ENCODE data around the gene ANKRD33. TPM values are rescaled to one million over a fixed set of nuclear protein-coding genes. Genes with fewer than 3 reads are reported as not detected.

The ANKRD33 gene
- total RNA-seq, 1 donor from 2014 or later: not detected

- H3K27ac ChIP-seq (replicated peaks): peak within 1 kb of the TSS; percentile 94
- H3K9me3 ChIP-seq (replicated peaks): peaks cover 3% of the 10 kb centered on the region
- TF ChIP-seq CTCF (IDR thresholded peaks at IDR 0.05; ENCODE audit: borderline replicate concordance): no peak
- H3K4me1 ChIP-seq: peaks cover 85% of the 10 kb centered on the region
- intact Hi-C loops (cut with micrococcal nuclease): no loop called here
- peaks cover 3% of the 10 kb centered on the region for H3K36me3 ChIP-seq
- H3K27me3 ChIP-seq (ENCODE audit: low read depth): peaks cover 31% of the 10 kb centered on the region
- peak within 1 kb of the TSS; percentile 74 for H3K4me3 ChIP-seq
- DNase-seq: peak; percentile 68
Measured at GRCh38 chr12:51907083-51907855, 19.4 kb downstream of the ANKRD33 start, which contains the start of gene ACVRL1. ACVRL1 (plus strand) TSS chr12:51907504; CDS start chr12:51912475, 4,971 bp downstream.

- no peak for TF ChIP-seq CTCF (IDR thresholded peaks at IDR 0.05; ENCODE audit: borderline replicate concordance)
- no peaks in the 10 kb centered on the region for H3K9me3 ChIP-seq (replicated peaks)
- H3K27ac ChIP-seq (replicated peaks): peak overlapping the region; percentile 94
- DNase-seq: no peak
- H3K4me3 ChIP-seq: peak overlapping the region; percentile 74
- peaks cover 6% of the 10 kb centered on the region for H3K36me3 ChIP-seq
- intact Hi-C loops (cut with micrococcal nuclease): no loop called here
- peaks cover 91% of the 10 kb centered on the region for H3K4me1 ChIP-seq
- peaks cover 31% of the 10 kb centered on the region for H3K27me3 ChIP-seq (ENCODE audit: low read depth)
Measured at GRCh38 chr12:51907856-51908425, 20.0 kb downstream of the ANKRD33 start.

- DNase-seq: no peak
- H3K4me1 ChIP-seq: peaks cover 99% of the 10 kb centered on the region
- TF ChIP-seq CTCF (IDR thresholded peaks at IDR 0.05; ENCODE audit: borderline replicate concordance): no peak
- H3K9me3 ChIP-seq (replicated peaks): no peaks in the 10 kb centered on the region
- peaks cover 8% of the 10 kb centered on the region for H3K36me3 ChIP-seq
- H3K4me3 ChIP-seq: peak overlapping the region; percentile 74
- peaks cover 31% of the 10 kb centered on the region for H3K27me3 ChIP-seq (ENCODE audit: low read depth)
- intact Hi-C loops (cut with micrococcal nuclease): no loop called here
- peak overlapping the region; percentile 94 for H3K27ac ChIP-seq (replicated peaks)
Measured at GRCh38 chr12:51908876-51909592, 21.1 kb downstream of the ANKRD33 start.

GRCh38 chr12:51910168-51910567, 22.3 kb downstream of the ANKRD33 start:
- Histone ChIP-seq H3K9me3 (replicated peaks) (no peaks in the 10 kb centered on the region), H3K27ac (replicated peaks) (peak overlapping the region; percentile 94), H3K4me1 (peaks cover 96% of the 10 kb centered on the region), H3K4me3 (peak overlapping the region; percentile 74), H3K27me3 (ENCODE audit: low read depth) (peaks cover 31% of the 10 kb centered on the region), H3K36me3 (peaks cover 10% of the 10 kb centered on the region)
- DNase-seq: no peak
- no peak for TF ChIP-seq CTCF (IDR thresholded peaks at IDR 0.05; ENCODE audit: borderline replicate concordance)
- intact Hi-C loops (cut with micrococcal nuclease): no loop called here

- peak overlapping the region; percentile 94 for H3K27ac ChIP-seq (replicated peaks)
- DNase-seq: no peak
- intact Hi-C loops (cut with micrococcal nuclease): no loop called here
- no peak for TF ChIP-seq CTCF (IDR thresholded peaks at IDR 0.05; ENCODE audit: borderline replicate concordance)
- H3K9me3 ChIP-seq (replicated peaks): no peaks in the 10 kb centered on the region
- H3K27me3 ChIP-seq (ENCODE audit: low read depth): peaks cover 30% of the 10 kb centered on the region
- peak overlapping the region; percentile 74 for H3K4me3 ChIP-seq
- H3K36me3 ChIP-seq: peaks cover 15% of the 10 kb centered on the region
- peaks cover 92% of the 10 kb centered on the region for H3K4me1 ChIP-seq
Measured at GRCh38 chr12:51910691-51911090, 22.8 kb downstream of the ANKRD33 start.
